Gastroesophageal sphincter (tissue), 4 donors: ENCODE measurements around the gene RAP1GAP. TPM values are rescaled to one million over a fixed set of nuclear protein-coding genes. Genes with fewer than 3 reads are reported as not detected.

ENCODE experiments used
- ATAC-seq: fragments of 150-250 bp; one replicate; pipeline ENCODE4 v1.9.1; 2016; ENCODE audit warnings: mild to moderate bottlenecking, moderate library complexity
- H3K27ac ChIP-seq, 4 donors: fragments of 200-600 bp; sonication (generic) in 3 of 4; 1 replicate in 3 of 4; 2 replicates in 1 of 4; pipeline ENCODE4 v1.5.1; 2016 to 2019
- H3K27me3 ChIP-seq: fragments of 200-600 bp; sonication (generic); one replicate; pipeline ENCODE4 v1.5.1; 2019
- H3K36me3 ChIP-seq, 2 donors: fragments of 200-600 bp; sonication (generic); one replicate each; pipeline ENCODE4 v1.5.1; 2019; ENCODE audit warnings: control low read depth in 1 of 2
- H3K4me1 ChIP-seq, 3 donors: fragments of 200-600 bp; sonication (generic); 1 replicate in 2 of 3; 2 replicates in 1 of 3; pipeline ENCODE4 v1.5.1; 2016 to 2019; ENCODE audit warnings: control low read depth in 2 of 3
- H3K4me3 ChIP-seq, 2 donors: fragments of 200-600 bp; sonication (generic); one replicate each; pipeline ENCODE4 v1.5.1; 2019; ENCODE audit warnings: mild to moderate bottlenecking in 1 of 2, moderate library complexity in 1 of 2
- H3K9me3 ChIP-seq, 3 donors: fragments of 200-600 bp; sonication (generic); one replicate each; pipeline ENCODE4 v1.5.1; 2017 to 2019; ENCODE audit warnings: control low read depth in 2 of 3
- CTCF ChIP-seq, 4 experiments: fragments of 200-600 bp in 2 of 4; fragments of 450-650 bp in 2 of 4; sonication (generic) in 1 of 4; IDR thresholded peaks; one replicate each; pipeline ENCODE4 v1.5.1; 2017 to 2019; ENCODE audit warnings: antibody characterized with exemption in 4 of 4, mild to moderate bottlenecking in 2 of 4, moderate library complexity in 2 of 4
- EP300 ChIP-seq: sonication (generic); formaldehyde crosslinking; IDR thresholded peaks from one replicate; pipeline ENCODE4 v1.6.1; 2017; ENCODE audit warnings: antibody characterized with exemption, mild to moderate bottlenecking
- POLR2A ChIP-seq, 2 donors: fragments of 450-650 bp; IDR thresholded peaks; one replicate each; pipeline ENCODE4 v1.6.1; 2017; ENCODE audit warnings: antibody characterized with exemption in 2 of 2, mild to moderate bottlenecking in 2 of 2, moderate library complexity in 1 of 2
- POLR2AphosphoS5 ChIP-seq: sonication (generic); formaldehyde crosslinking; IDR thresholded peaks from one replicate; pipeline ENCODE4 v1.6.1; 2017; ENCODE audit warnings: antibody characterized with exemption
- WGBS, 2 donors: methylation state at CpG; one replicate each; pipeline ENCODE4 v1.1.5; 2018; ENCODE audit warnings: low coverage in 1 of 2; 5-methylcytosine and 5-hydroxymethylcytosine counted together
- total RNA-seq, 4 donors: library from RNA; depleted of rRNA; stranded (reverse); fragments of >200 nt; gene quantifications; one replicate each; pipeline ENCODE4 v1.1.0, GENCODE V29; 2016

Gene RAP1GAP
- total RNA-seq, 4 donors from 2014 or later, result 0.12 to 2.3 TPM; not detected in 2

GRCh38 chr1:21552715-21553114 lies 116.4 kb downstream of the RAP1GAP start:
- TF ChIP-seq POLR2A (IDR thresholded peaks at IDR 0.05) (no peak), CTCF (IDR thresholded peaks at IDR 0.05) (no peak), EP300 (no peak), POLR2AphosphoS5 (no peak)
- no peak for ATAC-seq
- Histone ChIP-seq H3K36me3 (no peaks in the 10 kb centered on the region), H3K9me3 (no peaks in the 10 kb centered on the region), H3K27me3 (peaks cover 66% of the 10 kb centered on the region), H3K4me3 (no peak overlapping the region), H3K27ac (no peak overlapping the region), H3K4me1 (no peaks in the 10 kb centered on the region)
- 22 to 40% methylated on average over 1 of the region's 1 CpG for WGBS, 2 donors

- TF ChIP-seq POLR2AphosphoS5 (no peak), POLR2A (IDR thresholded peaks at IDR 0.05) (no peak), CTCF (IDR thresholded peaks at IDR 0.05) (no peak), EP300 (no peak)
- Histone ChIP-seq H3K9me3 (no peaks in the 10 kb centered on the region), H3K36me3 (no peaks in the 10 kb centered on the region), H3K27me3 (peaks cover 53% of the 10 kb centered on the region), H3K4me3 (no peak overlapping the region), H3K27ac (no peak overlapping the region), H3K4me1 (no peaks in the 10 kb centered on the region)
- no peak for ATAC-seq
- 75 to 79% methylated on average over 2 to 11 of the region's 12 CpGs for WGBS, 2 donors
These were observed 118.2 kb downstream of the RAP1GAP start for GRCh38 chr1:21550866-21551475.

- no peak for ATAC-seq
- peaks cover 46% of the 10 kb centered on the region for H3K27me3 ChIP-seq
- TF ChIP-seq POLR2A (IDR thresholded peaks at IDR 0.05), result no peak
- TF ChIP-seq POLR2AphosphoS5, result no peak
- TF ChIP-seq CTCF (IDR thresholded peaks at IDR 0.05), result no peak
- no peak for TF ChIP-seq EP300
- no peaks in the 10 kb centered on the region for H3K9me3 ChIP-seq
- no peaks in the 10 kb centered on the region for H3K36me3 ChIP-seq
- no peak overlapping the region for H3K27ac ChIP-seq
- WGBS, 2 donors, result 51 to 80% methylated on average over 2 to 5 of the region's 5 CpGs
- no peaks in the 10 kb centered on the region for H3K4me1 ChIP-seq
- H3K4me3 ChIP-seq, result no peak overlapping the region
These were observed 119.1 kb downstream of the RAP1GAP start for GRCh38 chr1:21550097-21550496.

GRCh38 chr1:21547876-21548275 lies 121.3 kb downstream of the RAP1GAP start:
- no peak overlapping the region for H3K27ac ChIP-seq
- H3K4me1 ChIP-seq, result no peaks in the 10 kb centered on the region
- no peak overlapping the region for H3K4me3 ChIP-seq
- ATAC-seq, result no peak
- H3K36me3 ChIP-seq, result no peaks in the 10 kb centered on the region
- TF ChIP-seq EP300, result no peak
- TF ChIP-seq CTCF (IDR thresholded peaks at IDR 0.05), result no peak
- TF ChIP-seq POLR2A (IDR thresholded peaks at IDR 0.05), result no peak
- no peak for TF ChIP-seq POLR2AphosphoS5
- no peaks in the 10 kb centered on the region for H3K9me3 ChIP-seq
- no CpG with 5 or more reads among the region's 11 CpGs for WGBS, 2 donors
- peaks cover 32% of the 10 kb centered on the region for H3K27me3 ChIP-seq

Other genes with a start within 250 kb of the RAP1GAP start
- 10 to 100 TPM in 2 of 4 donors, 1 to 10 TPM in 2; 6.4 to 16.3 (median 11.3) TPM for gene NBPF3, start 229.2 kb downstream of the RAP1GAP start, total RNA-seq
- gene ALPL, start 159.9 kb downstream of the RAP1GAP start, total RNA-seq, result 1 to 10 TPM in 3 of 4 donors, under 1 TPM in 1; 0.62 to 6.1 (median 3.9) TPM
- gene USP48, start 113.8 kb upstream of the RAP1GAP start, total RNA-seq, result 10 to 100 TPM; 39.2 to 83.1 (median 51.5) TPM
- gene LDLRAD2, start 142.9 kb upstream of the RAP1GAP start, total RNA-seq, result under 1 TPM in 1 of 4 donors, not detected in 3; 0.08 TPM